IPS-18c (cell line): ENCODE data around the gene NEB.
"Not testable (repeated sequence)": the region's sequence is repeated elsewhere in the genome, so short reads cannot be mapped to it uniquely, and the experiment has no call there.

Experiments
- H3K4me3 ChIP-seq: 2 replicates; pipeline ENCODE4 v1.7.0; 2013; ENCODE audit warnings: low read depth, mild to moderate bottlenecking, low read length, moderate library complexity; ENCODE audit not compliant: insufficient read depth
- H3K9me3 ChIP-seq: one replicate; pipeline ENCODE4 v1.6.1; 2013; ENCODE audit warnings: mild to moderate bottlenecking, low read length, moderate library complexity; ENCODE audit not compliant: control insufficient read depth, insufficient read depth

NEB gene

GRCh38 chr2:151649400-151649799 lies 84.9 kb downstream of the NEB start:
- Histone ChIP-seq H3K4me3 (no peak overlapping the region), H3K9me3 (no peaks in the 10 kb centered on the region)

- not testable (repeated sequence) for H3K9me3 ChIP-seq, H3K4me3 ChIP-seq
Measured at GRCh38 chr2:151646512-151646911, 87.8 kb downstream of the NEB start.

GRCh38 chr2:151644580-151644979 lies 89.7 kb downstream of the NEB start:
- no peaks in the 10 kb centered on the region for H3K9me3 ChIP-seq
- H3K4me3 ChIP-seq: no peak overlapping the region

GRCh38 chr2:151641895-151642294 lies 92.4 kb downstream of the NEB start:
- H3K9me3 ChIP-seq: not testable (repeated sequence)

DNA sequence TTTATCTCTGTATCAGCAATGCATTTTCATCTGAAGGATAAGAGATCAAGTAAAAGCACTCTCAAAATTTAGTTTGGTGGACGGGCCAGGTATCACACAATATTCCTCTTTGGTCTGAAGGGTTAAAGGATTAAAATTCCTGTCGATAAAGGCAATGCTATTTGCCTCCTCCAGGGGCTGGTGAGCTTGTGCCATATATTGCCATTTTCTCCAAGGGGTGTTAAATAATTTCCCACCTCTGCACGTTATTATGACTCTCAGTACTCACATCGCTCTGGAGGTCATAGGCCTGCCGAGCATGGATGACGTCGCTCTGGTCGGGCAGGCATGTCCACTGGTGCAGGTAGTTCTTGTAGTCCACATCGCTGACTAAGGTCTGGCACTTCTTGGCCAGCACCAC lies 94.2 kb downstream of the NEB start:
- no peaks in the 10 kb centered on the region for H3K9me3 ChIP-seq
- H3K4me3 ChIP-seq: no peak overlapping the region

More at GRCh38 chr2:151641895-151642294, 92.4 kb downstream of the NEB start:
- not testable (repeated sequence) for H3K4me3 ChIP-seq

DNA sequence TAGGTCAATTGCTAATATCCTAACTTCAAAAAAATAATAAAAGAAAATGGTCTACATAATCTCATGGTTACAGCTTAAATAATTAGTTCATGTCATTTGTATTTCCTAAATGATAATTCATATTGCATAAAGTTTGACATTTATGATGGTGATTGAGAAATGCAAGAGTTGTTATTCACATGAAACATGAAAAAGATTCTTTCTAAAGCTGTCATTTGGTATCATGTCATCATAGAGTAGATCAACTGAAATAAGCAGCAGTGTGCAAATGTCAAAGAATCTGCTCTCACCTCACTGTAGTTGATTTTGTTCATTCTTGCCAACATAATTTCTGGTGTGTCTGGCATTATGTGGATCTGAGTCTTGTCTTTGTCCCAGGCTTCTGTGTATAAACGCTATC lies 95.3 kb downstream of the NEB start:
- H3K4me3 ChIP-seq: no peak overlapping the region
- H3K9me3 ChIP-seq: no peaks in the 10 kb centered on the region

DNA sequence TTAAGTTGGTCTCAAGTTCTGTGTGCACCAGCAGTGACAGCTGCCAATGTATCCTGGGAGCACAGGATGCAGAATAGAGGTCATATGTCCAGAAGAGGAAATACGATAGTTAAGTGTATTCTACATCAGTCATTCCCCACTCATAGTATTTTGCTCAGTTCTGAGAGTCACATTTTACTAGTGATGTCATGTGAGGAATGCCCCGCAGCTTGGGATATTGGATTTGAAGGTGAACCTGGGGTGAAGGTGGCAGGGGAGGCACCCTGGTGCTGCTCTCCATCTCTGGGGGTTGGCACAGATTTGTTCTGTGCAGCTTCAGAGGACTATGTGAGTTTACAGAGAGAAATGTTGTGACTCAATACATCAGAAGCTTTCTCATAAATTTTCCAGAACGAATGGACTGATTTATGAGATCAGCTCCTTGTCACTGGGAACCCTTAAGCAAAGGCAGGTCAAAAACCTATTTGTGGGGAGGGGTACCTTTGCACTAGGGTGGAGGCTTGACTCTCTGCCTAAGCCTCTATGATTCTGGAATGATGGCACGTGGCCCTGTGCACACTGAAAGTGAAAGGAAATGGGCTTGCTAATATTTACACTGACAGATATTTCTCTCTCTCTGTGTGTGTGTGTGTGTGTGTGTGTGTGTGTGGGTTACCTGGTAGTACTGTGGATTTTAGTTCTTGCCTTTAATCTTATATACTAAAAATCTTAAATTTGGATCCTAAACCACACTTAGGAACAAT lies 95.9 kb downstream of the NEB start:
- H3K9me3 ChIP-seq: no peaks in the 10 kb centered on the region
- no peak overlapping the region for H3K4me3 ChIP-seq

- Histone ChIP-seq H3K4me3 (no peak overlapping the region), H3K9me3 (no peaks in the 10 kb centered on the region)
Measured at GRCh38 chr2:151637271-151637781, 97.0 kb downstream of the NEB start.

- H3K9me3 ChIP-seq: no peaks in the 10 kb centered on the region
- H3K4me3 ChIP-seq: no peak overlapping the region
Measured at GRCh38 chr2:151634736-151635467, 99.4 kb downstream of the NEB start.

- no peaks in the 10 kb centered on the region for H3K9me3 ChIP-seq
- no peak overlapping the region for H3K4me3 ChIP-seq
Measured at GRCh38 chr2:151632993-151633565, 101.2 kb downstream of the NEB start.

DNA sequence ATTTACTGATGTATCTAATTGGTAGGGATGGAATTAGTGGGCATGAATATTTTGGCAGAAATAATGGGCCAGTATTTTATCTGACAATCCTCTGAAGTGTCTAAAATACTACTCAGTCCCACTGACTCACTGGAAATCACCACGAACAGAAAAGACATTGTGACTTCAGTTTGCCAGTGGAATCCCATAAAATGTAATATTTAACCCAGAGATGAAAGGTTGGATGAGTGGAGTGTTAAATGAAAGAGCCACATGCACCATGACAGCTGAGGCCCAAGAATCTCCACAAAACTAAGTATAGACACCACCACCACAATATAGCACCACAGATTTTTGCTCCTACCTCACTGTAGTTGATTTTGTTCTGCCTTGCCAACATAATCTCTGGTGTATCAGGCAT lies 103.9 kb downstream of the NEB start:
- H3K9me3 ChIP-seq: no peaks in the 10 kb centered on the region
- no peak overlapping the region for H3K4me3 ChIP-seq

GRCh38 chr2:151627353-151627752 lies 106.9 kb downstream of the NEB start:
- Histone ChIP-seq H3K9me3 (no peaks in the 10 kb centered on the region), H3K4me3 (no peak overlapping the region)

- H3K9me3 ChIP-seq: no peaks in the 10 kb centered on the region
- H3K4me3 ChIP-seq: no peak overlapping the region
Measured at GRCh38 chr2:151624271-151624670, 110.0 kb downstream of the NEB start.

- no peak overlapping the region for H3K4me3 ChIP-seq
- H3K9me3 ChIP-seq: no peaks in the 10 kb centered on the region
Measured at GRCh38 chr2:151623631-151624030, 110.6 kb downstream of the NEB start.

DNA sequence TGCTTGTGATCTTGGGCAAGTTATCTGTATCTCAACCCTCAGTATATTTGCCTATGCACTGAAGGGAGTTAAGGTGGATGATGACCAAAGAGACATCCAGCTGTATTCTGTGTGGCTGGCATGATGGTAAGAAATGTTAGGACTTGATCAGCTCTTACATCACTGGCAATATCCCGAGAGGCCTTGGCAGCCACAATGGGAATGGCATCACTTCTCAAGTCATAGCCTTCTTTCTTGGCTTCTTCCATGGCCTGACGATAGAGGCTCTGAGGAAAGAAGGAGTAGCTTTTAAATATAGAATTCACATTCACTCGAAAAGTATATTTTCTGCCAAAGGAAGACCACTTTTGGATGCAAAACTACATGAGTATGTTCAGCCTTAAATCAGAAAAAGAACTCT lies 113.5 kb downstream of the NEB start:
- no peak overlapping the region for H3K4me3 ChIP-seq

GRCh38 chr2:151619337-151619989 lies 114.8 kb downstream of the NEB start:
- Histone ChIP-seq H3K9me3 (no peaks in the 10 kb centered on the region), H3K4me3 (no peak overlapping the region)

More for the DNA sequence above, 113.5 kb downstream of the NEB start:
- H3K9me3 ChIP-seq: no peaks in the 10 kb centered on the region

DNA sequence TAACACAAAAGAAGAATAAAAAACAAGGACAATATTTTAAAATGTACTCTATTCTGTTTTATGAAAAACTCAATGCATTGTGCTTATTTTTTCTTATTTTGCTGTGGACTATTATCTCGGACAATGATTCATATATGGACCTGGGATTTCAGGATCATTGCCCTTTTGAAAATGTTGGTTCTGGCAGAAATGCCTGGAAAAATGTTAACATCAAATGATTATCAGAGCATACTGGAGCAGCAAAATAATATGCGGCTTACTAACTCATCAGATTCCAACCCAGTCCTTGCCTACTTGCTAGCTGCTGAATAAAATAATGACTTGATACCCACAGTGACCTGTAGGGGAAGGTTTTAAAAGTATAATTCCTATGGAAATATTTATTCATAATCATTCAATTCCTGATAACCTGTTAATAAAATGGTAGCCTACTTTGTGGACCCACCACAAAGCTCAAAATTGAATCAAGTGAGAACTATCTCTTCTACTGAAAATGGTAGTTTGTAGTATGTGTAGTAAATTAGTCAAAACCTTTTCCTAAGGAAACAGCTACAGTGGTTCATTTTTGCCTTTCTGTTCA lies 117.4 kb downstream of the NEB start:
- no peaks in the 10 kb centered on the region for H3K9me3 ChIP-seq
- no peak overlapping the region for H3K4me3 ChIP-seq
